NCI-H1092 treated with DMSO at 0.1 percent for 48 hours (cell line): ENCODE results near the gene RIBC2.

Experiments
- DNase-seq: peaks from one replicate; lab custom pipeline; 2025; lab: John Stamatoyannopoulos, UW

The RIBC2 gene

GRCh38 chr22:45473626-45474237 lies 60.2 kb downstream of the RIBC2 start:
- DNase-seq, result no peak

DNA sequence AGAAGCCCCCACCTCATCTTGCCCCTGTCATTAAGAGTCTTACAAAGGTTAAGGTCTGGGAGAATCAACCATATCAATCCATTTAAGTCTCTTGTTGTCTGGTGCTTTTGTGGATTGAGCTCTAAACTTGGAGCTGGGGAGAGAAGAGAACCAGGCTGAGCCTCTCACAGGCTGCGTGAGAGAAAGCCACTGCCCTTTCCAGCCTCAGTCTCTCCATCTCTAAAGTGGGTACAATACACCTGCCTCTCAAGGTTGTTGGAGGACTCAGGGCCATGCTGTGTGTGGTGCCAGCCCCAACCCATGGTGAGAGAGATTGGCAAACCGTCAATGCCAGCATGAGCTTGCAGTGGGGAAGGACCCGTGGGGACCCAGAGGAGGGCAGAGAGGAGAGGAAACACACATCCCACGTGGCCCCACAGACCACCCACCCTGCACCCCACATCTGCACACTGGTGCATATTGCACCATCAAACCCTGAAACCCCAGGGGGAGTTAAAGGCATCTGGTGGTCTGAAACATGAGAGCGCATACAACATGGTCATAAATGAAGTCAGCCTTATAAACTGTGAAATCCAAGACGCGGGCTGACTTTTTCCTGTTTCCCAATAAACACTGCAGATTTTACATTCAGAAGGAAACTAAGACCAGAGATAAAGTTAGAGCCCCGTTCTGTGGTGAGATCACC lies 61.7 kb downstream of the RIBC2 start:
- DNase-seq, result no peak

- no peak for DNase-seq
These were observed 62.5 kb downstream of the RIBC2 start for GRCh38 chr22:45475851-45476514.

- DNase-seq, result no peak
These were observed 63.3 kb downstream of the RIBC2 start for GRCh38 chr22:45476814-45477213.

DNA sequence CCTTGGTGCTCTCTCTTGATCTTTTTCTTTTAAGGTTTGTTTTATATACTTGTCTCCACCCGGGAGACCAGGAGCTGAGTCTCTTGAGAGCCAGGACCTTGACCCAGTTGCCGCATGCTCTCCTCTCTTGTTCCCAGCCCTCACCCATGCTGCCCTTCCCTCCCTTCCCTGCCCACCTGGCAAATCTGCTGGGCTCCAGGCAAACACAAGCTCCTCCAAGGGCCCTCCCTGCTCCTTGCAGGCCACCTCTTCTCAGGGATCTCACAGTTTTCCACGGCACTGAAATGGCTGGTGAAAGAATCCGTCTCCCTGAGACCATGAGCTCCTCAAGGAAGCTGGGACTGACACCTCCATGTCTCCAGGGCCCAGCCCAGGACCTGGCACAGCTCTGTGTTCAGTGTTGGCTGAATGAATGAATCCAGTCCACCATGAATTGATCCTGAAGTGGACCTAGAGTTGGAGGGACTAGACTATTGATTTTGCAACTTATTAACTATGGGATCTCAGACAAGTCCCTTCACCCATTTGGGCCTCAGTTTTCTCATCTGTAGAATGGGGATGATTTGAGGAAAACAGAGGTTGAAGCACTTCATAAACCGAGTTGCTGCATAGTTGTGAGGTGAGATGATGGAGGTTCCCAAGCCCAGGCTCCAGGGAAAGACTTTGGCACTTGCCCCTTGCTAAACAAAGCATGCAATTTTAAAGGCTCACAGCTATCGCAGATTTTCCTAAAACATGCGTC lies 64.0 kb downstream of the RIBC2 start:
- DNase-seq, result no peak

- DNase-seq, result no peak
These were observed 64.7 kb downstream of the RIBC2 start for GRCh38 chr22:45478108-45478771.

- DNase-seq, result no peak
These were observed 67.2 kb downstream of the RIBC2 start for GRCh38 chr22:45480717-45481116.

- DNase-seq, result no peak
These were observed 68.2 kb downstream of the RIBC2 start for GRCh38 chr22:45481661-45482060.
